B cell (primary cell): ENCODE measurements around the gene TMEM145. TPM values are rescaled to one million over a fixed set of nuclear protein-coding genes. Genes with fewer than 3 reads are reported as not detected.

Experiments used
- ATAC-seq: fragments of 200-7000 bp; cut with Tn5 transposase; one replicate; pipeline ENCODE4 v1.10.0; 2021; ENCODE audit warnings: low read depth, mild to moderate bottlenecking, moderate number of reproducible peaks, moderate library complexity
- CTCF ChIA-PET: fragments of 350-600 bp; sonication (Branson Sonifier 250); formaldehyde crosslinking; loops from one replicate; lab custom pipeline; 2021; ENCODE audit warnings: antibody characterized with exemption, inconsistent platforms; lab: Charles Lee
- POLR2A ChIA-PET: fragments of 350-600 bp; sonication (Branson Sonifier 250); formaldehyde crosslinking; loops from one replicate; lab custom pipeline; 2021; ENCODE audit warnings: antibody characterized with exemption; lab: Charles Lee
- DNase-seq: peaks from one replicate; pipeline ENCODE4 v3.0.0; 2013
- H2AFZ ChIP-seq: 2 replicates; pipeline ENCODE4 v1.6.1; 2012; ENCODE audit warnings: mild to moderate bottlenecking, low read depth, low read length; ENCODE audit not compliant: insufficient read depth, poor library complexity, severe bottlenecking
- H3K27ac ChIP-seq, 2 donors: 1 replicate in 1 of 2; 2 replicates in 1 of 2; pipeline ENCODE4 v1.5.1; 2012 to 2013; ENCODE audit warnings: low read length in 2 of 2, mild to moderate bottlenecking in 2 of 2, moderate library complexity in 1 of 2
- H3K27me3 ChIP-seq, 4 experiments: fragments of 200-600 bp in 1 of 4; sonication (generic) in 1 of 4; replicated peaks in 1 of 4; 1 replicate in 2 of 4; 2 replicates in 2 of 4; pipeline versions ENCODE4 v1.6.1 to v1.7.0; 2013 to 2016; ENCODE audit warnings: low read length in 3 of 4, mild to moderate bottlenecking in 2 of 4, mixed read lengths in 1 of 4, moderate library complexity in 1 of 4; ENCODE audit not compliant: insufficient read depth in 4 of 4, control insufficient read depth in 3 of 4; ENCODE audit errors: control extremely low read depth in 1 of 4
- H3K36me3 ChIP-seq, 2 experiments: replicated peaks in 1 of 2; 1 replicate in 1 of 2; 2 replicates in 1 of 2; pipeline versions ENCODE4 v1.6.1 to v1.7.1; 2013; ENCODE audit warnings: low read length in 1 of 2; ENCODE audit not compliant: insufficient read depth in 2 of 2, control insufficient read depth in 1 of 2; ENCODE audit errors: control extremely low read depth in 1 of 2, extremely low read depth in 1 of 2
- H3K4me1 ChIP-seq, 2 donors: fragments of 200-600 bp in 1 of 2; sonication (generic) in 1 of 2; 1 replicate in 1 of 2; 2 replicates in 1 of 2; pipeline versions ENCODE4 v1.5.1 to v1.6.1; 2013 to 2017; ENCODE audit warnings: low read length in 2 of 2; ENCODE audit not compliant: control insufficient read depth in 2 of 2, insufficient read depth in 2 of 2
- H3K4me2 ChIP-seq: replicated peaks from 2 replicates; pipeline ENCODE3; 2012; ENCODE audit warnings: mild to moderate bottlenecking, low read depth, low read length; ENCODE audit not compliant: poor library complexity, severe bottlenecking
- H3K4me3 ChIP-seq, 5 experiments: fragments of 200-600 bp in 1 of 5; sonication (generic) in 1 of 5; 1 replicate in 3 of 5; 2 replicates in 2 of 5; pipeline versions ENCODE4 v1.5.1 to v1.7.0; 2011 to 2016; ENCODE audit warnings: low read length in 4 of 5, mild to moderate bottlenecking in 4 of 5, low read depth in 2 of 5, control low read depth in 1 of 5, moderate library complexity in 1 of 5; ENCODE audit not compliant: insufficient read depth in 1 of 5; ENCODE audit errors: control extremely low read depth in 1 of 5, extremely low read depth in 1 of 5
- H3K79me2 ChIP-seq: fragments of 200-600 bp; sonication (generic); one replicate; pipeline ENCODE4 v1.6.0; 2016; ENCODE audit warnings: low read length; ENCODE audit not compliant: control insufficient read depth, insufficient read depth
- H3K9ac ChIP-seq: fragments of 200-600 bp; sonication (generic); 2 replicates; pipeline ENCODE4 v1.6.1; 2017; ENCODE audit warnings: mild to moderate bottlenecking, low read length, moderate library complexity
- H3K9me3 ChIP-seq, 3 donors: one replicate each; pipeline versions ENCODE4 v1.6.1 to v1.7.1; 2013; ENCODE audit warnings: low read length in 2 of 3; ENCODE audit not compliant: control insufficient read depth in 2 of 3, insufficient read depth in 1 of 3; ENCODE audit errors: control extremely low read depth in 1 of 3
- H4K20me1 ChIP-seq: 2 replicates; pipeline ENCODE4 v1.6.0; 2012; ENCODE audit warnings: mild to moderate bottlenecking, low read length; ENCODE audit not compliant: insufficient read depth, control insufficient read depth, poor library complexity, severe bottlenecking
- H3K27ac Mint-ChIP-seq: one replicate; pipeline ENCODE4 v1.8.0; 2021; ENCODE audit warnings: mixed read lengths
- H3K27me3 Mint-ChIP-seq: one replicate; pipeline ENCODE4 v1.8.0; 2021; ENCODE audit warnings: mixed read lengths
- H3K4me1 Mint-ChIP-seq: one replicate; pipeline ENCODE4 v1.8.0; 2021; ENCODE audit warnings: mixed read lengths
- H3K4me3 Mint-ChIP-seq: one replicate; pipeline ENCODE4 v1.8.0; 2021; ENCODE audit warnings: mixed read lengths
- H3K9me3 Mint-ChIP-seq: one replicate; pipeline ENCODE4 v1.8.0; 2022; ENCODE audit warnings: mixed read lengths; ENCODE audit not compliant: insufficient read depth
- EZH2 ChIP-seq: IDR thresholded peaks from 2 replicates; pipeline ENCODE4 v1.6.1; 2012; ENCODE audit warnings: borderline replicate concordance, low read depth, mild to moderate bottlenecking, moderate library complexity, low read length; ENCODE audit not compliant: insufficient read depth, poor library complexity, severe bottlenecking
- whole genome bisulfite sequencing: methylation state at CpG from one replicate; pipeline ENCODE4 v1.1.5; 2013; ENCODE audit warnings: missing lambda C conversion rate; ENCODE audit not compliant: insufficient coverage; 5-methylcytosine and 5-hydroxymethylcytosine counted together
- intact Hi-C: fragments of 100-400 bp; cut with micrococcal nuclease; formaldehyde crosslinking; loops from one replicate; pipeline ENCODE4 v1.10.0; 2022
- polyA plus RNA-seq: library from polyadenylated mRNA; depleted of rRNA; stranded (reverse); fragments of >200 nt; gene quantifications from 2 replicates; pipeline ENCODE4 v1.2.3, GENCODE V29; 2012
- total RNA-seq, 2 donors: library from RNA; stranded (reverse); fragments of 120-200 nt in 1 of 2; gene quantifications; 1 replicate in 1 of 2; 2 replicates in 1 of 2; pipeline versions ENCODE4 v1.2.3 to v1.2.4, GENCODE V29; 2013 to 2022
- TF ChIP-seq, protein P1 (sequence below): fragments of 200-600 bp; IDR thresholded peaks from one replicate; pipeline ENCODE4 v1.8.0; 2022; ENCODE audit warnings: antibody characterized with exemption, mild to moderate bottlenecking

Gene TMEM145
- total and polyA plus RNA-seq, 2 donors (not counting 1 experiment from before 2014, with no cell fraction given) = not detected

DNA sequence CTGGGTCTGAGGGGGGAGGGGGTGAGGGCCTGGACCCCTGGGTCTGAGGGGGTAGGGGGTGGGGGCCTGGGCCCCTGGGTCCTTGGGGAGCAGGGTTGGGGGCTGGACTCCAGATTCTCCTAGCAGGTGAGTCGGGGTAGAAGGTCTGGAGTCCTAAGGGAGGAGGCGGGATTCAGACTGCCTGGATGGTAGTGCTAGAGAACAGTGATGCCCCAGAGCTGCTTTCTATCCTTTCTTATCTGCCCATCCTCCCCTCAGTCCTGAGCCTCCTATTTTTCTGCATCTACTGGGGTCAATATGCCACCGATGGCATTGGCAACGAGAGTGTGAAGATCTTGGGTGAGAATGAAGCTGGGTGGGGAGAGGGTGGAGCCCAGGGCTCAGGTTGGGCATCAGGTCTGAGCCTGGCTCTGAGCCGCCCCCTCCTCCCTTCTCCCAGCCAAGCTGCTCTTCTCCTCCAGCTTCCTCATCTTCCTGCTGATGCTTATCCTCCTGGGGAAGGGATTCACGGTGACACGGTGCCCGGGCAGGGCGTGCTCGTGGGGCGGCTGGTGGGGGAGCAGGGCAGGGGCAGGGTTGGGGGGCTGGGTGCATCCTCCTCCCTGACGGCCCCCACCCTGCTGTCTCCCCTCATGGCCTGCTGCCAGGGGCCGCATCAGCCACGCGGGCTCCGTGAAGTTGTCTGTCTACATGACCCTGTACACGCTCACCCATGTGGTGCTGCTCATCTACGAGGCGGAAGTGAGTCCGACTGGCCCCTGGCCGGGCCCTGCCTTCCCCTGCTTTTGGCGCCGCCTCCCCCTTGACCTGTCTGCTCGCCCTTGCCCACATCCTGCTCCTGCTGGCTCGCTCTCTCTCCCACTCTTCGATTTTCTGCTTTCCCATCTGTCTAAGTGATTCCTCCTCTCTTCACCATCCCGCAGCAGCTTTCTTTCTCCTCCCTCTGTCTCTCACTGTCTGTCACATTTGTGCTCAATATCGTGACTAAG, 3.4 kb downstream of the TMEM145 start:
- WGBS = 27% methylated on average over 18 of the region's 28 CpGs
- peaks cover 20 to 26% of the 10 kb centered on the region in 2 donors for H3K4me1 ChIP-seq
- peaks cover 19% of the 10 kb centered on the region for H3K4me1 Mint-ChIP-seq
- intact Hi-C loops = no loop called here
- CTCF ChIA-PET = interaction anchor here (0.6 to 1.4 kb wide), 3 partner anchors 10 to 112 kb away, joined by 3 to 4 read pairs (median 3); no protein-coding TSS in a partner anchor
- peaks cover 28% of the 10 kb centered on the region for H3K27me3 Mint-ChIP-seq
- ATAC-seq = no peak
- H3K4me3 Mint-ChIP-seq = peak overlapping the region; percentile 1
- H3K27me3 ChIP-seq = peaks cover 0 to 35% (median 17%) of the 10 kb centered on the region in 4 experiments
- peak overlapping the region; percentile 52 for H3K4me2 ChIP-seq
- no peak overlapping the region for H3K27ac Mint-ChIP-seq
- no peaks in the 10 kb centered on the region for H3K36me3 ChIP-seq
- no peaks in the 10 kb centered on the region for H4K20me1 ChIP-seq
- TF ChIP-seq, protein P1, sequence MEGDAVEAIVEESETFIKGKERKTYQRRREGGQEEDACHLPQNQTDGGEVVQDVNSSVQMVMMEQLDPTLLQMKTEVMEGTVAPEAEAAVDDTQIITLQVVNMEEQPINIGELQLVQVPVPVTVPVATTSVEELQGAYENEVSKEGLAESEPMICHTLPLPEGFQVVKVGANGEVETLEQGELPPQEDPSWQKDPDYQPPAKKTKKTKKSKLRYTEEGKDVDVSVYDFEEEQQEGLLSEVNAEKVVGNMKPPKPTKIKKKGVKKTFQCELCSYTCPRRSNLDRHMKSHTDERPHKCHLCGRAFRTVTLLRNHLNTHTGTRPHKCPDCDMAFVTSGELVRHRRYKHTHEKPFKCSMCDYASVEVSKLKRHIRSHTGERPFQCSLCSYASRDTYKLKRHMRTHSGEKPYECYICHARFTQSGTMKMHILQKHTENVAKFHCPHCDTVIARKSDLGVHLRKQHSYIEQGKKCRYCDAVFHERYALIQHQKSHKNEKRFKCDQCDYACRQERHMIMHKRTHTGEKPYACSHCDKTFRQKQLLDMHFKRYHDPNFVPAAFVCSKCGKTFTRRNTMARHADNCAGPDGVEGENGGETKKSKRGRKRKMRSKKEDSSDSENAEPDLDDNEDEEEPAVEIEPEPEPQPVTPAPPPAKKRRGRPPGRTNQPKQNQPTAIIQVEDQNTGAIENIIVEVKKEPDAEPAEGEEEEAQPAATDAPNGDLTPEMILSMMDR = no peak
- TF ChIP-seq EZH2 = no peak
- H3K79me2 ChIP-seq = no peaks in the 10 kb centered on the region
- H3K4me3 ChIP-seq = no peak overlapping the region
- no peak for DNase-seq
- H2AFZ ChIP-seq = peak overlapping the region; percentile 64
- peaks cover 0 to 9% (median 0%) of the 10 kb centered on the region in 3 donors for H3K9me3 ChIP-seq
- H3K9me3 Mint-ChIP-seq = no peaks in the 10 kb centered on the region
- POLR2A ChIA-PET = interaction anchor here (0.6 to 1.4 kb wide), 2 partner anchors 14 to 149 kb away, joined by 3 to 4 read pairs; partner anchors contain the start of genes PAFAH1B3 and PRR19
- no peak overlapping the region for H3K9ac ChIP-seq
- H3K27ac ChIP-seq = no peak overlapping the region
